IMR-90 (cell line): Measurements from ENCODE around the gene KBTBD4.

Experiments used
- BHLHE40 ChIP-seq: fragments of 150-350 bp; IDR thresholded peaks from 2 replicates; pipeline ENCODE4 v1.6.1; 2016; ENCODE audit warnings: mild to moderate bottlenecking, low read depth, low read length
- CEBPB ChIP-seq: IDR thresholded peaks from 2 replicates; pipeline ENCODE4 v1.6.1; 2012; ENCODE audit warnings: low read depth, low read length, improper control_type of control experiment
- CHD1 ChIP-seq: IDR thresholded peaks from 2 replicates; pipeline ENCODE4 v1.6.1; 2012; ENCODE audit warnings: low read depth, low read length, improper control_type of control experiment
- CTCF ChIP-seq: conservative IDR thresholded peaks from 2 replicates; pipeline ENCODE4 v1.5.1; 2012; ENCODE audit warnings: mild to moderate bottlenecking, low read depth, low read length, improper control_type of control experiment
- ELK1 ChIP-seq: fragments of 150-350 bp; IDR thresholded peaks from 2 replicates; pipeline ENCODE4 v1.6.1; 2016; ENCODE audit warnings: low read depth, mild to moderate bottlenecking, low read length, moderate library complexity, borderline replicate concordance
- FOS ChIP-seq: fragments of 150-350 bp; IDR thresholded peaks from 2 replicates; pipeline ENCODE4 v1.6.1; 2016; ENCODE audit warnings: low read depth, low read length
- MXI1 ChIP-seq: IDR thresholded peaks from 2 replicates; pipeline ENCODE4 v1.6.1; 2012; ENCODE audit warnings: low read depth, mild to moderate bottlenecking, low read length, moderate library complexity, borderline replicate concordance
- POLR2A ChIP-seq: IDR thresholded peaks from 2 replicates; pipeline ENCODE4 v1.6.1; 2012; ENCODE audit warnings: mild to moderate bottlenecking, low read depth, low read length
- RAD21 ChIP-seq: IDR thresholded peaks from 2 replicates; pipeline ENCODE4 v1.6.1; 2012; ENCODE audit warnings: low read length, improper control_type of control experiment
- RFX5 ChIP-seq: IDR thresholded peaks from 2 replicates; pipeline ENCODE4 v1.8.0; 2012; ENCODE audit warnings: low read depth, mild to moderate bottlenecking, low read length, moderate library complexity
- SMC3 ChIP-seq: fragments of 150-350 bp; IDR thresholded peaks from 2 replicates; pipeline ENCODE4 v1.6.1; 2016; ENCODE audit warnings: low read depth, mild to moderate bottlenecking, antibody characterized with exemption, low read length, moderate library complexity

- TF ChIP-seq RFX5 (no peak), CTCF (no peak), ELK1 (no peak), POLR2A (no peak), MXI1 (no peak), SMC3 (no peak), FOS (no peak), BHLHE40 (no peak), CHD1 (no peak), CEBPB (no peak), RAD21 (no peak)
Measured at GRCh38 chr11:47589977-47590861, 11.4 kb upstream of the KBTBD4 start.
